Stimulated activated CD8-positive, alpha-beta memory T cell treated with anti-CD3 and anti-CD28 coated beads, Interleukin-4, amount 100 ng/mL, for 48 hours (primary cell): ENCODE measurements around the gene ELFN1.

Experiments used
- DNase-seq: peaks from one replicate; pipeline ENCODE4 v3.0.0-alpha.2; 2020

The ELFN1 gene

GRCh38 chr7:1729773-1730172, 59.7 kb downstream of the ELFN1 start:
- DNase-seq: no peak

- no peak for DNase-seq
Observed at GRCh38 chr7:1732072-1732471, 62.0 kb downstream of the ELFN1 start.

- DNase-seq: no peak
Observed at GRCh38 chr7:1732645-1733044, 62.6 kb downstream of the ELFN1 start.

GRCh38 chr7:1733206-1733907, 63.3 kb downstream of the ELFN1 start:
- no peak for DNase-seq

GRCh38 chr7:1733908-1734730, 64.0 kb downstream of the ELFN1 start:
- DNase-seq: no peak

GRCh38 chr7:1735262-1735661, 65.2 kb downstream of the ELFN1 start:
- DNase-seq: no peak

- no peak for DNase-seq
Observed at GRCh38 chr7:1735806-1736483, 65.9 kb downstream of the ELFN1 start.

GRCh38 chr7:1736484-1736817, 66.4 kb downstream of the ELFN1 start:
- DNase-seq: no peak

GRCh38 chr7:1736830-1737229, 66.8 kb downstream of the ELFN1 start:
- no peak for DNase-seq

GRCh38 chr7:1737523-1737922, 67.4 kb downstream of the ELFN1 start:
- DNase-seq: no peak

GRCh38 chr7:1737956-1738355, 67.9 kb downstream of the ELFN1 start:
- no peak for DNase-seq

GRCh38 chr7:1738511-1738910, 68.4 kb downstream of the ELFN1 start:
- DNase-seq: no peak

GRCh38 chr7:1738956-1739355, 68.9 kb downstream of the ELFN1 start:
- no peak for DNase-seq

GRCh38 chr7:1739593-1739992, 69.5 kb downstream of the ELFN1 start:
- no peak for DNase-seq

GRCh38 chr7:1740214-1740613, 70.1 kb downstream of the ELFN1 start:
- no peak for DNase-seq

- no peak for DNase-seq
Observed at GRCh38 chr7:1741246-1741645, 71.2 kb downstream of the ELFN1 start.

- peak; percentile 28 for DNase-seq
Observed at GRCh38 chr7:1741751-1742554, 71.9 kb downstream of the ELFN1 start.

- DNase-seq: peak; percentile 39
Observed at GRCh38 chr7:1742555-1743303, 72.7 kb downstream of the ELFN1 start.

GRCh38 chr7:1743481-1744230, 73.6 kb downstream of the ELFN1 start:
- no peak for DNase-seq

- no peak for DNase-seq
Observed at GRCh38 chr7:1744296-1745017, 74.4 kb downstream of the ELFN1 start.

- no peak for DNase-seq
Observed at GRCh38 chr7:1745018-1745532, 75.0 kb downstream of the ELFN1 start.
